HG02938 (cell line): ENCODE measurements around the gene MAFF.
A peak's percentile ranks its signal among the peaks of the same experiment; 100 is the strongest.
"Not testable (repeated sequence)": the region's sequence is repeated elsewhere in the genome, so short reads cannot be mapped to it uniquely, and the experiment has no call there.

ENCODE experiments used
- ATAC-seq: cut with Tn5 transposase; IDR thresholded peaks from one replicate; pipeline ENCODE4 v1.9.1; 2021; ENCODE audit warnings: mild to moderate bottlenecking, moderate library complexity; ENCODE audit not compliant: unreplicated experiment

MAFF gene

DNA sequence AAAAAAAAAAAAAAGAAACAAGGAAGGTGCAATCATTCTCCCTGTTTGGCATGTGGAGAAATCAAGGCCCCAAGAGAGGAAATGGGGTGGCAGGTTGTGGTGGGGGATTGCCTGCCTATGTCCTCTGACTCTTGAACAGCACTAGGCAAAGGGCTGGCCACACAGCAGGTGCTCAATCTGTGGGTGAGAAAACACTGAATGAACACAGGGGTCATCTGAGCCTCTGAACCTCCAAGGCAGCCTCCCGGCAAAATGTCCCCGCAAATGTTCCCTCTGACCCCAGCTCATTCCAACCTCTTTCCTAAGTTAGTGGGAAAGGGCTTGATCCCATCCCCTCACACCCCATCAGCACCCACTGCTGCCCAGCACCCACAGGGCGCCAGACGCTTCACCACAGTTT lies 24.8 kb upstream of the MAFF start:
- no peak for ATAC-seq

DNA sequence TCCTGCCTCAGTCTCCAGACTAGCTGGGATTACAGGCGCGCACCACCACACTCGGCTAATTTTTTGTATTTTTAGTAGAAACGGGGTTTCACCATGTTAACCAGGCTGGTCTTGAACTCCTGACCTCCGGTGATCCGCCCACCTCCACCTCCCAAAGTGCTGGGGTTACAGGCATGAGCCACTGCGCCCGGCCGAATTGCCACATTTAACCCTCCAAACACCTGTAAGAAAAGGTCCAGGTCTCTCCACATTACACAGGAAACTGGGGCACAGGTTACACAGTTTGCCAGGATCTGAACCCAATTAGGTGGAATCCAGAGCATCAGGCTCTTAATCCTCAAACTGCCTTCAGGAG lies 24.2 kb upstream of the MAFF start:
- not testable (repeated sequence) for ATAC-seq

DNA sequence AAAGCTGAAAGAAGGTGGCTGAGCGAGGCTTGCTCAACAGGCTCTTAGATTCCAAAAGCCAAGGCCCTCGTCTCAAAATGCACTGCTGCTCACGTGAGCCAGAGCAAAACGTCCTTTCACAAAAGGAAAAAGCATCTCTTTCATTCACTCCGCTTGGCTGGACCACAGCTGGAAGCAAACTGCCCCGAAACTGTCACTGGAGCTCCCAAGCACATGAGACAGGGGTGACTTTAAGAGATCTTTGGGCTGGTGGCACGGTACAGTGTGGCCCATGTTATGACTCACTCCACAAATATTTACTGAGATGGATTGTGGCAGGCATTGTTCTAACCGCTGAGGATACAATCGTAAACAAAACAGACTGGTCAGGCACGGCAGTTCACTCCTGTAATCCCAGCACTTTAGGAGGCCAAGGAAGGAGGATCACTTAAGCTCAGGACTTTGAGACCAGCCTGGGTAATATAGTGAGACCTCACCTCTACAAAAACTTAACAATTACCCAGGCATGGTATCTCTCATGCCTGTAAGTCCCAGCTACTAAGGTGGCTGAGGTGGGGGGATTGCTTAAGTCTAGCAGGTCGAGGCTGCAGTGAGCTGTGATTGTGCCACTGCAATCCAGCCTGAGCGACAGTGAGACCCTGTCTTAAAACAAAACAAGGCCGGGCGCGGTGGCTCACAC lies 23.7 kb upstream of the MAFF start:
- no peak for ATAC-seq

DNA sequence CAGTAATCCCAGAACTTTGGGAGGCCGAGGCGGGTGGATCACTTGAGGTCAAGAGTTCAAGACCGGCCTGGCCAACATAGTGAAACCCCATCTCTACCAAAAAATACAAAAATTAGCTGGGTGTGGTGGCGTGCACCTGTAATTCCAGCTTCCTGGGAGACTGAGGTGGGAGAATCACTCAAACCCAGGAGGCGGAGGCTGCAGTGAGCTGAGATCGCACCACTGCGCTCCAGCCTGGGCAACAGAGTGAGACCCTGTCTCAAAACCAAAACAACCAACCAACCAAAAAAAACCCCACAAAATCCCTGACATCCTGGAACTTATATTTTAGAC lies 23.2 kb upstream of the MAFF start:
- not testable (repeated sequence) for ATAC-seq

DNA sequence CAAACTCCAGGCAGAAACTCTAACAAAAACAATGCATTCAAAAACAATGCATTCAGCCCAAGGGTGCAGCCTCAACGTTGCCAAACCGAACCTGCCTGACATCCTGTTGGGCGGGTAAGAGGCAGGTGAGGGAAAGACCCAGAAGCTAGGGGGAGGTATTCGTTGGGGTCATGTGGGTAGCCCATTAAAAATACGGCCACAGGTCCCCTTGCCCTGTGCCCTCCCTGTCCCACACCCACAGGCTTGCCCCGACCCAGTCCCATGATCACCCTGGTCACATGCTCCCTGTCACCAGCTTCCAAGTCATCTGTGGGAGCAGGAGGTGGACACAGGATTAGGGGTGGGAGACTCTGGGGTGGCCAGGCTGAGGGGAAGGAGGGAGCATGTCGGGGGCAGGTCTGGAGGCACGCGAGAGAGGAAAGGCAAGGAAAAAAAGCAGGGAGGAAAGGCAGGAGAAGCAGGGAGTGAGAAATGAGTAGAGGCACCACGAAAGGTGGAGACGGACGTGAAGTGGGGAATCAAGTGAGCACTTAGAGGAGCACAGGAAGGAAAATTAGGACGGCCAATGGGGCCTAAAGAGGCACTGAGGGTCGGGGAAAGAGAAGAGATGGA lies 20.8 kb upstream of the MAFF start:
- no peak for ATAC-seq

DNA sequence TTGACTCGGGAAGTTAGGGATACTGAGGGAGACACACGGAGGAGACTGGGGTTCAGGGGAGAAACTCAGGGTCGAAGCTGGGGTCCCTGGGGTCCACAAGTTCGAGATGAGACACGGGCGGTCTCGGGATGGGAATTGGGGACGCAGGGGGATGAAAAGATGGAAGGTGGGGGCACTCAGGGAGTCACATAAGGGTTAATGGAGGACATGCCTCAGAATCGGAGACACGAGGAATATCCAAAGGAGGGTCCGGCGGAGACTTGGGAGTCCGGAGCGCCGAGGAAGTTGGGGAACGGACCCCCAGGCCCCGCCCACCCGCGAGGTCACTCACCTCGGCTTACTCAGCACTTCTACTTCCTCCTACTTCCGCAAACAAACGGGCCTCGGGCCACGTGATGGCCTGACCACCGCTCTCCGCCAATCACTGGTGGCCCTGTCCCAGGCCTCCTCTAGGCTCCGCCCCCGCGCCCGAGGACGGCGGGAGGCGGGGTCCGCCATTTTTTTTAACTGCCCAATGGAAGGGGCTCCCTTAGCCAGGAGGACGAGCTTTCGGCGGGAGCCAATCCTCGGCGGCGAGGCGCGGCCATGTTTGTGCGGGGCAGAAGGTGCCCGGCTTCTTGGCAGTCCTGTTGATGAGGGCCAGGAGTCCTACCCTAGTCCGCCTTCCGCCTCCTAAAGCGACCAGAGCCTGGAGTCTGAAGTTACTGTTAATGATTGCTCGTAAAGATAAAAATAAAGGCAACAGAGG lies 20.2 kb upstream of the MAFF start, which contains the start of gene PLA2G6:
PLA2G6 (minus strand) TSS at position 378 of the 748 bp plus-strand sequence. CDS start 12,404 bp downstream, outside the sequence.
- peak; percentile 70 for ATAC-seq

DNA sequence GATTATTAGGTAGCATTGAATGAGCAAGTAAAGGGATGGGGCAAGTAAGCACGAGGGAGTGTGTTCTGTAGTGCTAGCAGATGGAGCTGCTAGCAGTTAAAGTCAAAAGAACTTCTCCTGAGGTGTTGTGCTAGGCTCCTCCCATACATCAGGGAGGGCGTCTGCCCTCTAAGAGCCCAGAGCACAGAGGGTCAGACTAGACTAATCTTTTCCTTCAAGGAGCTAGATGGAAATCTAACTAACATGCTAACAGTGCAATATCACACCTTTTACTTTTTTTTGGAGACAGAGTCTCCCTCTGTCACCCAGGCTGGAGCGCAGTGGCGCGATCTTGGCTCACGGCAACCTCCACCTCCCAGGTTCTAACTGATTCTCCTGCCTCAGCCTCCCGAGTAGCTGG lies 17.0 kb upstream of the MAFF start:
- ATAC-seq = no peak

DNA sequence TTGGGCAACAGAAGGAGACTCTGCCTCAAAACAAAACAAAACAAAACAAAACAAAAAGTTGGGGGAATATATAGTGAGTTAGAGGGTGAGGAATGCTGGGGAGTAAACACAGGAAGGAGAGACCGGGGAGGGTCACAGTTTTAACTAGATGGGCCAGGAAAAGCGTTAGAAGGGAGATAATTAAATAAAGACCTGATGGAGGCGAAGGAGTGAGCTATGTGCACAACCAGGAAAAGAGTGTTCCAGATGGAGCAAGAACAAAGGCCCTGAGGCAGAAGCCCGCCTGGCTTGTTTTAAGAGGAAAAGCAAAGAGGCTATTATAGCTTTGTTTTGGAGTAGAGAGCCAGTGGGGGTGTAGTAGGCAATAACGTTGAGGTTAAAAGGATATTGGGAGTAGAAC lies 15.4 kb upstream of the MAFF start:
- no peak for ATAC-seq

DNA sequence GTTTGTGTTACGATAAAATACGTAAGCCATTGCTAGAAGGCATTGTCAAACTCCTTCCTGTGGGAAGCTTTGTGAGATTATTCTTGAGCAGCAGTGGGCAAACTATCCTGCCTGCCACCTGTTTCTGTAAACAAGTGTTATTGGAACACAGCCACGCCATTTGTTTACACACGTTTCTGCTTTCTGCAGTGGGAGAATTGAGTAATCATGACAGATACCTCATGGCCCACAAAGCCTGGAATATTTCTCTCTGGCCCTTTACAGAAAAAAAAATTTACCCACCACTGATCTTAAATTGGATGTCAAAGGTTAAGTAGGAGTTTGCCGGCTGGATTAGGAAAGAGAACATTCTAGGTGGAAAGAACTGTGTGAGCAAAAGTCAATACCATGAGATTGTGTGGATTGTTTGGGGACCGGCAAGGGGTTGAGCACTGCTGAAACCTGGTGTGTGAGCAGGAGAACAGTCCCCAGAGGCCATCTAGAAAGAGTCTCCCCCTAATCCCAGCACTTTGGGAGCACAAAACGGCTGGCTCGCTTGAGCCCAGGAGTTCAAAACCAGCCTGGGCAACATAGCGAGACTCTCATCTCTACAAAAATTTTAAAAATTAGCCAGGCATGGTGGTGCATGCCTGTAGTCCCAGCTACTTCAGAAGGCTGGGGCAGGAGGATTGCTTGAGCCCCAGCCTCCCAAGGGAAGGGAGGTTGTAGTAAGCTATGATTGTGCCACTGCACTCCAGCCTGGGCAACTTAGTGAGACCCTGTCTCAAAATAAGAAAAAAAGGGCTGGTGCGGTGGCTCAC lies 14.2 kb upstream of the MAFF start:
- ATAC-seq = no peak

DNA sequence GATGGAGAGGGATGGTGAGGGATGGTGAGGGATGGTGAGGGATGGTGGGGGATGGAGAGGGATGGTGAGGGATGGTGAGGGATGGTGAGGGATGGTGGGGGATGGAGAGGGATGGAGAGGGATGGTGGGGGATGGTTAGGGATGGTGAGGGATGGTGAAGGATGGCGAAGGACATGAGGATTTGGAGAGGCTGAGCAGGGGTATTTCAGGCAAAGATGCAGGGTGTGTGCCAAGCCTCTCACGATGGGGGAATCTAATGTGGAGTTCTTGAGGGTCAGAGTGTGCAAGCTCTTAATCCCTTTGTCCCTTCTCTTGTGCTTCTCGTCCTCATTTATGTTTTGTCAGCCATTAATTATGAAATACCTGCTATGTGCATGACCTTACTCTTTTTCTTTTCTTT lies 12.7 kb upstream of the MAFF start:
- no peak for ATAC-seq

DNA sequence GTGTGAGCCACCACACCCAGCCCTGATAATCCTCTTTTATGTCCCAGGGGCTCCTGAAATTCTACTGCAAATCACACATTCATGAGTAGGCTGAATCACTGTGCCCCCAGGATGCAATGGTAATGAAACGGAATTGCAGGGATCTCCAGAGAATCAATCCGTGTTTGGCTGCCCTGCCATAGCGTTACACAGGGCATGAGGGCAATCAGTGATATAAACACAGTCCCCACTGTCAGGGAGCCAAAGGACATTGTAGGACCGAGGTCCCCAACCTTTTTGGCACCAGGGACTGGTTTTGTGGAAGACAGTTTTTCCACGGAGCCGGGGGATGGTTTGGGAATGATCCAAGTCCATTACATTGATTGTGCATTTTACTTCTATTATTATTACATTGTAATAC lies 11.2 kb upstream of the MAFF start:
- ATAC-seq = no peak

DNA sequence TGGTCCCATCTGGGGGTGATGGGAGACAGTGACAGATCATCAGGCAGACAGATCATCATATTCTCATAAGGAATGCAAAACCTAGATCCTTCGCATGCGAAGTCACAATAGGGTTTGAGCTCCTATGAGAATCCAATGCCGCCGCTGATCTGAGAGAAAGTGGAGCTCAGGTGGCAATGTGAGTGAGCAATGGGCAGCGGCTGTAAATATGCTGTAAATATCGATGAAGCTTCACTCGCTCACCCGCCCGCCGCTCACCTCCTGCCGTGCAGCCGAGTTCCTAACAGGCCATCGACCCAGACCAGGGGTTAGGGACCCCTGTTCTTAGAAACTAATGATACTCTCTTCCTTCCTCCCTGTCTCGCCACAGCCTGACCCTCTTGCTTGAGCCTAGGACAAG lies 10.7 kb upstream of the MAFF start:
- no peak for ATAC-seq

DNA sequence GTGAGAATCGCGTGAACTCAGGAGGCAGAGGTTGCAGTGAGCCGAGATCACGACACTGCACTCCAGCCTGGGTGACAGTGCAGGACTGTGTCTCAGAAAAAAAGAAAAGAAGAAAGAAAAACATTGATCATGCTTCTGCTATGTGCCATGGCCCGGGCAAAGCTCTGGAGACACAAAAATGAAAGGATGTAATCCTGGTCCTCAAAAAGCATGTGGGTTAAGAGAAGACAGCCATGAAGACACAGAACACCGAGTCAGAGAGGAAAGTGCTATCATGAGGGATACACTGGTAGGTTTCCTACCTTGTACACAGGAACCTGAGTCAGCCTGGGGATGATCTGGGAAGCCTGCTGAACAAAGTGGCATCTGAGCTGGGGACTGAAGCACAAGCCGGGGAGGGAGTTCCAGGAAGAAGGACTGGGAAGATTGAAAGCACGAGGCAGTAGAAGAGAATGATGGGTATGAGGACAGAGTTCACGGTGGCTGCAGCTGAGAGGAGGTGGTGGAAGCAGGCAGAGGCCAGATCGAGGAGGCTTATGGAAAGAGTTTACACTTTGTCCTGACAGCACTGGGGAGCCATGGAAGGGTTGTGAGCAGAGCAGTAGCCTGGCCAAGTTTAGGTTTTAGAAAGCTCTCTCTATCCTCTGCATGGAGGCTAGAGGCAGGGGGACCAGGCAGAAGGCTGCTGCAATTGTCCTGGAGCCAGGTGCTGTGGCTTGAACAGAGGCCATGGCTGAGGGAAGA lies 9.9 kb upstream of the MAFF start:
- ATAC-seq = no peak

DNA sequence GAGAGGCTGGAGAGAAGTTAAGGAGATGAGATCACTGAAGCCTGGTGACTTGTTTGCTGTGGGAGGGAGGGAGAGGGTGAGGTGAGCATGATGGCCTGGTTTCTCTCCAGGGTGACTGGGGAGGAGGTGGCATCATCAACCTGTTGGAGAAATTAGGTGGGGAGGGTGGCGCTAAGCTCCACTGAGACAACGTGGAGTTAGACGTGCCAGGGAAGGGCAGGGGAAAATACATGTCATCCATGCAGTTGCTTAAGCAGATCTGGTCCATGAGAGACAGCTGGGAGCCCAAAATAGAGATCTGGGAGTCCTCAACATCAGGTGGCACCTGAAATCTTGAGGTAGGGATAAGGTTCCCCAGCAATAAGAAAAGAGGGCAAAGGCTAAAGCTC lies 9.3 kb upstream of the MAFF start:
- ATAC-seq = no peak

DNA sequence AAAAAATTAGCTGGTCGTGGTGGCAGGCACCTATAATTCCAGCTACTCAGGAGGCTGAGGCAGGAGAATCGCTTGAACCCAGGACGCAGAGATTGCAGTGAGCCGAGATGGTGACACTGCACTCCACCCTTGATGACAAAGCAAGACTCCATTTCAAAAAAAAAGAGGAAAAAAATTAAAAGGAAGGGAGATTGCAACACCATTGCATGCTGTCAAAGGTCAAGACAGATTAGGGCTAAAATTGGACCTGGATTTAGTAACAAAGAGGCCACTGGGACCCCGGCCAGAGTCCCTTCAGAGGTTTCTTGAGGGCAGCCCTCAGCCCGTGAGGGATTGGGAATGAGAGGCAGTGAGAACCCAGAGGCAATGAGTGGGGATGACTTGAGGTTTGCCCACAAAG lies 8.2 kb upstream of the MAFF start:
- no peak for ATAC-seq

DNA sequence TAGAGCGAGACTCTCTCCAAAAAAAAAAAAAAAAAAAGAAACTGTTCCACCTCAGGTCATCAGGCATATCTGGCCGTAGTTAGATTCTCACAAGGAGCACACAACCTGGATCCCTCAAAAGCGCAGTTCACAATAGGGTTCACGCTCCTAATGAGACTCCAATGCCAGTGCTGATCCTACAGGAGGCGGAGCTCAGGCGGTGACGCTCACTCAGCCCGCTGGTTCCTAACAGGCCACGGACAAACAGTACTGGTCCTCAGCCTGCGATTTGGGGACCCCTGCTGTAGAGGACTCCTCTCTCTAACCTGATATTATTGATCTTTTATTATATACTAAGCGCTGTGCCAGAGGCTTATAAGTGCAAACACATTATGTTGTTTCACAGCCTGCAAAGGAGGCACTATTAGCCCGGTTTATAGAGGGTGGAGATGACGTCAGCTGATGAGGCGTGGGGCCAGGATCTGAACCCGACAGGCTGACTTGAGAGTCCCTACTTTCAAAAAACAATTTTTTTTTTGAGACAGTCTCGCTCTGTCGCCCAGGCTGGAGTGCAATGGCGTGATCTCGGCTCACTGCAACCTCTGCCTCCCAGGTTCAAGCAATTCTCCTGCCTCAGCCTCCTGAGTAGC lies 4.9 kb upstream of the MAFF start:
- ATAC-seq = no peak

DNA sequence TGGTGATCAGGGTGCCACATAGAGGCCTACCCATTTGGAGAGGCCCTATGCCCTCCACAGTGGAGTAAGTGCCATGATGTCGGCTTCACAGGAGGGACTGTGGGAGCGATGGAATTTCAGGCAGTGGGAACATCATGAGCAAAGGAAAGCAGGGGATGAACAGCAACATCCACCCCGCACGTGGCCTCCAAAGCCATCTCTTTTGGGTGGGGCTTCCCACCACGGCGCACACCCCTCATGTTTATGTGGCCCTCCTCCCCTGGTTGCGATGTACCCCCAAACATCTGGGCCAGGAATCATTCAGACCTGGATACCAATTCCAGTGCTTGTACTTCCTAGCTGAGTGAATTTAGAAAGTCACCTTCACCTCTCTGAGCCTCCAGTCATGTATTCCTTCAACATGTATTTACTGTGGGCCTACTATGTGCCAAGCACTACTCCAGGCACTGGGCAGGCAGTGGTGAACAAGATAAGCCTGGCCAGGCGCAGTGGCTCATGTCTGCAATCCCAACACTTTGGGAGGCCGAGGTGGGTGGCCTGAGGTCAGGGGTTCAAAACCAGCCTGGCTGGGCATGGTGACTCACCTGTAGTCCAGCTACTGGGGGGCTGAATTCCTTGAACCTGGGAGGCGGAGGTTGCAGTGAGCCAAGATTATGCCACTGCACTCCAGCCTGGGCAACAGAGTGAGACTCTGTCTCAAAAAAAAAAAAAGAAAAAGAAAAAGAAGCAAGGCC lies 1.8 kb upstream of the MAFF start:
- ATAC-seq = no peak

DNA sequence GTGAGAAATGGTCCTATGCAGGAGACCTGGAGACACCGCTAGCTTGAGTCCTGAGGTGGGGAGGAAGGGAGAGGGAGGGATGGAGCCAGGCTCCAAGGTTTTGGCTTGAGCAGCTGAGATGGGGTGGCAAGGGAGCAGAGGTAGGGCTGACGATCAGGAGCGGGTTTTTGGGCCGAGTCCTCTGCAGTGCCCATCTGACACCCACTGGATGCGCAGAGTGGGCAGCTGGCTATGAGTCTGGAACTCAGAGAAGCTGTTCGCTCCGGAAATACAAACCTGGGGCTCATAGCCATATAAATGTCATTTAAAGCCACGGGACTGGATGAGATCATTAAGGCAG lies 453 bp upstream of the MAFF start:
- no peak for ATAC-seq

DNA sequence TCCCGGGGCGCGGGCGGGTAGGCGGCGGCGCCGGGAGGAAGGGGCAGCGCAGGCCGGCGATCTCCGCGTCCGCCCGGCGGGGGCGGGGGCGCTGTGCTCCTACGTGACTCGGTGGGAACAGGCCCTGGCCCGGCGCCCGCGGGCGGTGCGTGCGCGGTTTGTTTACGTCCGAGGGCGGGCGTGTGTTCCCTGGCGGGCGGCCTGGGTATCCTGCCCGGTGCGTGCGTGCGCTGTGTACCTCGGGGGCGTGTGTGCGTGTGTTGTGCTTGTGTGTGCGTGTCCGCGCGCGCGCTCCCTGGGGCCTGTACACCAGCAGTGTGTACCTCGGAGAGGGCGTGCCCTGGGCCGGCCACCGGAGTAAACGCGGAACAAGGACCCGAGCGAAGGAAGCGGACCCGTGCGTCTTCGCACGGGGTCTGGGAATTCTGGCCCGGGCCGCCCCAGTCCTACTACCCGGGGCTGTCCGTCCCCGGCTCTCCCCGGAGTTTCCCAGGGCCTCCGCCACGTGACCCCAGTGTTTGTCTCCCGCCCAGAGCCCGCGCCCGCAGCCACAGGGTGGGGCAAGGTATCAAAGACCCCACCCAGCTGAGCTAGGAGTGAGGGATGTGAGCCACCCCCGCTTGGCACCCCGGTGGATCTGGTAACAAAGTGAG lies 769 bp downstream of the MAFF start:
- ATAC-seq = no peak
